GM12892 (cell line): ENCODE measurements around the gene C4orf54.

Source experiments
- POLR2A ChIP-seq: IDR thresholded peaks from 2 replicates; pipeline ENCODE4 v1.6.1; 2011; ENCODE audit warnings: low read depth, low read length, control low read depth
- POLR2AphosphoS5 ChIP-seq: IDR thresholded peaks from 2 replicates; pipeline ENCODE4 v1.6.1; 2011; ENCODE audit warnings: low read depth, low read length, control low read depth
- TAF1 ChIP-seq: IDR thresholded peaks from 2 replicates; pipeline ENCODE4 v1.6.1; 2011; ENCODE audit warnings: low read depth, mild to moderate bottlenecking, control low read depth, low read length, borderline replicate concordance

- no peak for TF ChIP-seq POLR2A
- no peak for TF ChIP-seq TAF1
- TF ChIP-seq POLR2AphosphoS5 = no peak
Measured at GRCh38 chr4:99635601-99636000, 22.0 kb downstream of the C4orf54 start.
